ENCODE measurements around the gene RALB.

The RALB gene

DNA sequence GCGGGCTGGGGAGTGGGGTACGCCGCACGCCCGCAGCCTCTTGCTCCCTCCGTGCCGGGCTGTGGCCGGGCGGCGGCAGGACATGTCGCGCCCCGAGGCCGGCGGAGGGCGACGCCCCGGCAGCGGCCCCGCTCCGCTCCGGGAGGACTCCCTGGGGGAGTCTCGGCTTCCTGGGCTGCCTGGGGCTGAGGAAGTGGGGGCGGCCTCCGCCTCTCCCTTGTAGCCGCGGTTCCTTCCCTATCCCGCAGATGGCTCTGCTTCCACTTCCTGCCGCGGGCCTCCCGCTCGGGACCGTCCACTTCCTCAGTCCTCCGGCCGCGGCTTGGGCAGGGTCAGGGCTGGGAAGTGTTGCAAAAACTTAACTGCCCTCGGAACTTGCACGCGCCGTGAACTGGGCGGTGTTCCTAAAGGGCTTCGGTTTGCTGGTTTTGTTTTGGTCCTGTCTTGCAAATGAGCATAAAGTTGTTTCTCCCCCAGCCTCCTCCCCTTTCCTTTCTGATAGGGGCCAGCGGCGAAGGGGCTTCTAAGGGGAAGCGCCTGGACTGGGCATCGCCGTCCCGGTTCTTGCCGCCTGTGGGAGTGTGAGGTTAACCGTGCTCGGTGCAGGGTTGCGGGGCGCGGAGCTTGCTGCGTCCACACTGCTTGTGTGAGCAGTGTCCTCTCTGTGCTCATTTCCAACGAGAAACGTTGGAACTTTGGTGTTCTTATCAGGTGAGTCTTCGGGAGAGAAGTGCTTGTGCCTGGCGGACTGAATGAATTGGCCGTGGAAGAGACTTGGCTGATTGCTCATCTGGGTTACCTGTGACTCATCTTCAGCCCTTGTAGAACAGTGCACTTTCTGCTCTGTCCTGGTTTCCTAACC is 600 bp downstream of the RALB start:
- H3K27me3 ChIP-seq (ENCODE audit: low read depth, low read length): peaks cover 49% of the 10 kb centered on the region
- H3K4me3 ChIP-seq (ENCODE audit: low read length): peak overlapping the region; percentile 81
- H2AFZ ChIP-seq (ENCODE audit: low read depth, low read length): peak overlapping the region; percentile 48
- H3K36me3 ChIP-seq (replicated peaks; ENCODE audit: low read depth, low read length): no peaks in the 10 kb centered on the region
- no peak for TF ChIP-seq EZH2phosphoT487 (IDR thresholded peaks at IDR 0.05; ENCODE audit: low read depth)
- TF ChIP-seq, protein P1, sequence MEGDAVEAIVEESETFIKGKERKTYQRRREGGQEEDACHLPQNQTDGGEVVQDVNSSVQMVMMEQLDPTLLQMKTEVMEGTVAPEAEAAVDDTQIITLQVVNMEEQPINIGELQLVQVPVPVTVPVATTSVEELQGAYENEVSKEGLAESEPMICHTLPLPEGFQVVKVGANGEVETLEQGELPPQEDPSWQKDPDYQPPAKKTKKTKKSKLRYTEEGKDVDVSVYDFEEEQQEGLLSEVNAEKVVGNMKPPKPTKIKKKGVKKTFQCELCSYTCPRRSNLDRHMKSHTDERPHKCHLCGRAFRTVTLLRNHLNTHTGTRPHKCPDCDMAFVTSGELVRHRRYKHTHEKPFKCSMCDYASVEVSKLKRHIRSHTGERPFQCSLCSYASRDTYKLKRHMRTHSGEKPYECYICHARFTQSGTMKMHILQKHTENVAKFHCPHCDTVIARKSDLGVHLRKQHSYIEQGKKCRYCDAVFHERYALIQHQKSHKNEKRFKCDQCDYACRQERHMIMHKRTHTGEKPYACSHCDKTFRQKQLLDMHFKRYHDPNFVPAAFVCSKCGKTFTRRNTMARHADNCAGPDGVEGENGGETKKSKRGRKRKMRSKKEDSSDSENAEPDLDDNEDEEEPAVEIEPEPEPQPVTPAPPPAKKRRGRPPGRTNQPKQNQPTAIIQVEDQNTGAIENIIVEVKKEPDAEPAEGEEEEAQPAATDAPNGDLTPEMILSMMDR (IDR thresholded peaks at IDR 0.05; ENCODE audit: low read depth, low read length): peak; percentile 37
- no peak overlapping the region for H3K27ac ChIP-seq (ENCODE audit: low read length)
- H3K9me3 ChIP-seq (ENCODE audit: insufficient read depth, low read length): no peaks in the 10 kb centered on the region
- peak overlapping the region; percentile 65 for H3K9ac ChIP-seq (ENCODE audit: low read length)
- H3K79me2 ChIP-seq (ENCODE audit: low read length): no peaks in the 10 kb centered on the region
- H4K20me1 ChIP-seq (ENCODE audit: insufficient read depth, low read length): no peaks in the 10 kb centered on the region
- H3K4me1 ChIP-seq (ENCODE audit: low read length): peaks cover 10% of the 10 kb centered on the region
- H3K4me2 ChIP-seq (ENCODE audit: low read length): peak overlapping the region; percentile 91

- peaks cover 10% of the 10 kb centered on the region for H3K4me1 ChIP-seq (ENCODE audit: low read length)
- TF ChIP-seq EZH2phosphoT487 (IDR thresholded peaks at IDR 0.05; ENCODE audit: low read depth): no peak
- TF ChIP-seq, protein P1 (IDR thresholded peaks at IDR 0.05; ENCODE audit: low read depth, low read length): no peak
- H3K79me2 ChIP-seq (ENCODE audit: low read length): no peaks in the 10 kb centered on the region
- H3K4me3 ChIP-seq (ENCODE audit: low read length): no peak overlapping the region
- H3K36me3 ChIP-seq (replicated peaks; ENCODE audit: low read depth, low read length): no peaks in the 10 kb centered on the region
- peak overlapping the region; percentile 91; the same call in 1 of the 2 replicates for H3K4me2 ChIP-seq (ENCODE audit: low read length)
- H2AFZ ChIP-seq (ENCODE audit: low read depth, low read length): no peak overlapping the region
- H4K20me1 ChIP-seq (ENCODE audit: insufficient read depth, low read length): no peaks in the 10 kb centered on the region
- no peak overlapping the region for H3K27ac ChIP-seq (ENCODE audit: low read length)
- no peaks in the 10 kb centered on the region for H3K9me3 ChIP-seq (ENCODE audit: insufficient read depth, low read length)
- no peak overlapping the region for H3K9ac ChIP-seq (ENCODE audit: low read length)
- peaks cover 45% of the 10 kb centered on the region for H3K27me3 ChIP-seq (ENCODE audit: low read depth, low read length)
Measured at GRCh38 chr2:120254178-120254577, 1.5 kb downstream of the RALB start.

GRCh38 chr2:120255071-120255470 is 2.4 kb downstream of the RALB start:
- no peak overlapping the region for H3K27ac ChIP-seq (ENCODE audit: low read length)
- H3K27me3 ChIP-seq (ENCODE audit: low read depth, low read length): peaks cover 36% of the 10 kb centered on the region
- H4K20me1 ChIP-seq (ENCODE audit: insufficient read depth, low read length): no peaks in the 10 kb centered on the region
- H3K9me3 ChIP-seq (ENCODE audit: insufficient read depth, low read length): no peaks in the 10 kb centered on the region
- no peak for TF ChIP-seq EZH2phosphoT487 (IDR thresholded peaks at IDR 0.05; ENCODE audit: low read depth)
- TF ChIP-seq, protein P1 (IDR thresholded peaks at IDR 0.05; ENCODE audit: low read depth, low read length): no peak
- H3K9ac ChIP-seq (ENCODE audit: low read length): no peak overlapping the region
- no peak overlapping the region for H3K4me3 ChIP-seq (ENCODE audit: low read length)
- no peaks in the 10 kb centered on the region for H3K36me3 ChIP-seq (replicated peaks; ENCODE audit: low read depth, low read length)
- no peaks in the 10 kb centered on the region for H3K79me2 ChIP-seq (ENCODE audit: low read length)
- H3K4me2 ChIP-seq (ENCODE audit: low read length): no peak overlapping the region
- H3K4me1 ChIP-seq (ENCODE audit: low read length): peaks cover 10% of the 10 kb centered on the region
- no peak overlapping the region for H2AFZ ChIP-seq (ENCODE audit: low read depth, low read length)

DNA sequence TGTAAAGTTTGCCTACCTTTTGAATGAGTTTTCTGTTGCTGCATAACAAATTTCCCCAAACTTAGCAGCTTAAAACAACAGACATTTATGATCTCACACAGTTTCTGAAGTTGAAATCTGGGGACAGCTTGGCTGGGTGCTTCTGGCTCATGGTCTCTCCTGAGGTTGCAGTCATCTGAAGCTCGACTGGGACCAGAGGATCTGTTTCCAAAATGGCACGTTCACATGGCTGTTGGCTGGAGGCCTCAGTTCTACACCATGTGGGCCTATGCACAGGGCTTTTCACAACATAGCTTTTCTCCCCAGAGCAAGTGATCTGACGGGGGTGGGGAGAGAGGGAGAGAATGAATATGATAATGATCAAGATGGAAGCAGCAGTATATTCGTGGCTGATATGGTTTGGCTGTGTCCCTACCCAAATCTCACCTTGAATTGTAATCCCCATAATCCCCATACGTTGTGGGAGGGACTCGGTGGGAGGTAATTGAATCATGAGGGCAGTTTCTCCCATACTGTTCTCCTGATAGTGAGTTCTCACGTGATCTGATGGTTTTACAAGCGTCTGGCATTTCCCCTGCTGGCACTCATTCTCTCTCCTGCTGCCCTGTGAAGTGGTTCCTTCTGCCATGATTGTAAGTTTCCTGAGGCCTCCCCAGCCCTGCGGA is 3.5 kb downstream of the RALB start:
- no peak overlapping the region for H3K4me2 ChIP-seq (ENCODE audit: low read length)
- no peak overlapping the region for H3K9ac ChIP-seq (ENCODE audit: low read length)
- H2AFZ ChIP-seq (ENCODE audit: low read depth, low read length): no peak overlapping the region
- no peaks in the 10 kb centered on the region for H4K20me1 ChIP-seq (ENCODE audit: insufficient read depth, low read length)
- peaks cover 3% of the 10 kb centered on the region; the same call in 1 of the 2 replicates for H3K9me3 ChIP-seq (ENCODE audit: insufficient read depth, low read length)
- no peaks in the 10 kb centered on the region for H3K36me3 ChIP-seq (replicated peaks; ENCODE audit: low read depth, low read length)
- no peak overlapping the region for H3K4me3 ChIP-seq (ENCODE audit: low read length)
- no peaks in the 10 kb centered on the region for H3K79me2 ChIP-seq (ENCODE audit: low read length)
- peaks cover 15% of the 10 kb centered on the region for H3K4me1 ChIP-seq (ENCODE audit: low read length)
- H3K27ac ChIP-seq (ENCODE audit: low read length): no peak overlapping the region
- H3K27me3 ChIP-seq (ENCODE audit: low read depth, low read length): peaks cover 26% of the 10 kb centered on the region
- TF ChIP-seq, protein P1 (IDR thresholded peaks at IDR 0.05; ENCODE audit: low read depth, low read length): no peak
- TF ChIP-seq EZH2phosphoT487 (IDR thresholded peaks at IDR 0.05; ENCODE audit: low read depth): no peak
